Liver (tissue), 3 donors: ENCODE measurements around the gene ENTPD8.

Source experiments
- CTCF ChIP-seq: fragments of 150-350 bp; IDR thresholded peaks from 2 replicates; pipeline ENCODE4 v1.5.1; 2017; ENCODE audit warnings: improper control_type of control experiment, low read depth, low read length; ENCODE audit not compliant: missing input control
- HNF4G ChIP-seq: IDR thresholded peaks from 2 replicates; pipeline ENCODE4 v1.6.1; 2016; ENCODE audit warnings: antibody characterized with exemption
- MAX ChIP-seq: IDR thresholded peaks from 2 replicates; pipeline ENCODE4 v1.6.1; 2016; ENCODE audit warnings: antibody characterized with exemption
- RAD21 ChIP-seq, 2 donors: IDR thresholded peaks; 2 replicates each; pipeline ENCODE4 v1.6.1; 2016; ENCODE audit warnings: antibody characterized with exemption in 2 of 2, mild to moderate bottlenecking in 2 of 2
- REST ChIP-seq: IDR thresholded peaks from 2 replicates; pipeline ENCODE4 v1.6.1; 2016; ENCODE audit warnings: antibody characterized with exemption, mild to moderate bottlenecking
- RXRA ChIP-seq, 2 donors: IDR thresholded peaks; 2 replicates each; pipeline ENCODE4 v1.6.1; 2017 to 2018; ENCODE audit warnings: antibody characterized with exemption in 2 of 2, mild to moderate bottlenecking in 1 of 2
- SP1 ChIP-seq: IDR thresholded peaks from 2 replicates; pipeline ENCODE4 v1.6.1; 2018; ENCODE audit warnings: antibody characterized with exemption, mild to moderate bottlenecking
- TAF1 ChIP-seq: conservative IDR thresholded peaks from 2 replicates; pipeline ENCODE4 v1.6.1; 2016; ENCODE audit warnings: antibody characterized with exemption, mild to moderate bottlenecking
- YY1 ChIP-seq: IDR thresholded peaks from 2 replicates; pipeline ENCODE4 v1.6.1; 2016; ENCODE audit warnings: antibody characterized with exemption, mild to moderate bottlenecking
- donor health status: healthy.
- donor health status: healthy.

GRCh38 chr9:137390553-137391410 is 50.4 kb downstream of the ENTPD8 start:
- no peak for TF ChIP-seq CTCF
- no peak for TF ChIP-seq HNF4G
- TF ChIP-seq TAF1 = no peak
- no peak for TF ChIP-seq MAX
- TF ChIP-seq RAD21 (IDR thresholded peaks at IDR 0.05) = no peak
- no peak for TF ChIP-seq RXRA (IDR thresholded peaks at IDR 0.05)
- TF ChIP-seq SP1 = no peak
- no peak for TF ChIP-seq YY1
- TF ChIP-seq REST = no peak
